Measurements from ENCODE around the gene PLA2G4A. TPM values are rescaled to one million over a fixed set of nuclear protein-coding genes. Genes with fewer than 3 reads are reported as not detected.

PLA2G4A gene
- polyA plus RNA-seq, 1 experiment: 0.48 TPM

- Histone ChIP-seq H3K4me3 (ENCODE audit: low read depth, low read length) (no peak overlapping the region), H3K36me3 (ENCODE audit: control insufficient read depth, insufficient read depth, low read length) (no peaks in the 10 kb centered on the region), H3K27me3 (ENCODE audit: control insufficient read depth, insufficient read depth, low read length) (no peaks in the 10 kb centered on the region)
- no peak for DNase-seq (ENCODE audit: low read depth)
- TF ChIP-seq CTCF (IDR thresholded peaks at IDR 0.05; ENCODE audit: insufficient read depth, low read depth, low read length): no peak
- POLR2A ChIA-PET: no interaction called here
- CTCF ChIA-PET: interaction anchor here (0.7 to 2.3 kb wide), 6 partner anchors 7 to 573 kb away, joined by 3 to 7 read pairs (median 4); no protein-coding TSS in a partner anchor
Measured at GRCh38 chr1:186977266-186977957, 148.7 kb downstream of the PLA2G4A start.

GRCh38 chr1:186978596-186979556, 150.1 kb downstream of the PLA2G4A start:
- POLR2A ChIA-PET: no interaction called here
- no peaks in the 10 kb centered on the region for H3K36me3 ChIP-seq (ENCODE audit: control insufficient read depth, insufficient read depth, low read length)
- no peak for DNase-seq (ENCODE audit: low read depth)
- TF ChIP-seq CTCF (IDR thresholded peaks at IDR 0.05; ENCODE audit: insufficient read depth, low read depth, low read length): no peak
- no peak overlapping the region for H3K4me3 ChIP-seq (ENCODE audit: low read depth, low read length)
- no peaks in the 10 kb centered on the region for H3K27me3 ChIP-seq (ENCODE audit: control insufficient read depth, insufficient read depth, low read length)
- CTCF ChIA-PET: no interaction called here

- no peak overlapping the region for H3K4me3 ChIP-seq (ENCODE audit: low read depth, low read length)
- ChIA-PET POLR2A (no interaction called here), CTCF (no interaction called here)
- no peak for DNase-seq (ENCODE audit: low read depth)
- TF ChIP-seq CTCF (IDR thresholded peaks at IDR 0.05; ENCODE audit: insufficient read depth, low read depth, low read length): no peak
- H3K27me3 ChIP-seq (ENCODE audit: control insufficient read depth, insufficient read depth, low read length): no peaks in the 10 kb centered on the region
- no peaks in the 10 kb centered on the region for H3K36me3 ChIP-seq (ENCODE audit: control insufficient read depth, insufficient read depth, low read length)
Measured at GRCh38 chr1:186980400-186980799, 151.7 kb downstream of the PLA2G4A start.

- ChIA-PET POLR2A (no interaction called here), CTCF (interaction anchor here (0.9 to 1.7 kb wide), 3 partner anchors 65 to 500 kb away, joined by 3 to 5 read pairs (median 4); no protein-coding TSS in a partner anchor)
- Histone ChIP-seq H3K36me3 (ENCODE audit: control insufficient read depth, insufficient read depth, low read length) (no peaks in the 10 kb centered on the region), H3K27me3 (ENCODE audit: control insufficient read depth, insufficient read depth, low read length) (no peaks in the 10 kb centered on the region), H3K4me3 (ENCODE audit: low read depth, low read length) (no peak overlapping the region)
- no peak for TF ChIP-seq CTCF (IDR thresholded peaks at IDR 0.05; ENCODE audit: insufficient read depth, low read depth, low read length)
- DNase-seq (ENCODE audit: low read depth): no peak
Measured at GRCh38 chr1:186982116-186982515, 153.4 kb downstream of the PLA2G4A start.

- Histone ChIP-seq H3K36me3 (ENCODE audit: control insufficient read depth, insufficient read depth, low read length) (no peaks in the 10 kb centered on the region), H3K4me3 (ENCODE audit: low read depth, low read length) (no peak overlapping the region), H3K27me3 (ENCODE audit: control insufficient read depth, insufficient read depth, low read length) (no peaks in the 10 kb centered on the region)
- no peak for DNase-seq (ENCODE audit: low read depth)
- ChIA-PET POLR2A (no interaction called here), CTCF (interaction anchor here (0.9 to 1.7 kb wide), 4 partner anchors 13 to 501 kb away, joined by 3 to 5 read pairs (median 4); no protein-coding TSS in a partner anchor)
- no peak for TF ChIP-seq CTCF (IDR thresholded peaks at IDR 0.05; ENCODE audit: insufficient read depth, low read depth, low read length)
Measured at GRCh38 chr1:186983327-186983726, 154.6 kb downstream of the PLA2G4A start.
